OCI-LY7 (cell line): ENCODE data around the gene SPATA22. TPM values are rescaled to one million over a fixed set of nuclear protein-coding genes. Genes with fewer than 3 reads are reported as not detected.

Experiments
- BruUV-seq: library from RNA; stranded (reverse); fragments of 400-500 nt; replicated peaks from 2 replicates; lab custom pipeline; 2021; lab: Mats Ljungman, UMichigan
- CTCF ChIA-PET: fragments of 300-600 bp; sonication (Branson Sonifier 250); formaldehyde crosslinking; loops from one replicate; lab custom pipeline; 2022; ENCODE audit warnings: antibody characterized with exemption; ENCODE audit not compliant: unreplicated experiment; lab: Charles Lee
- POLR2A ChIA-PET: fragments of 300-600 bp; sonication (Branson Sonifier 250); formaldehyde crosslinking; loops from one replicate; lab custom pipeline; 2022; ENCODE audit warnings: antibody characterized with exemption; lab: Charles Lee
- DNase-seq: peaks from one replicate; pipeline ENCODE4 v3.0.0-alpha.2; 2015; ENCODE audit warnings: low spot score
- H2AFZ ChIP-seq: fragments of 200-600 bp; sonication (generic), shearing (Covaris generic); 2 replicates; pipeline ENCODE4 v1.6.1; 2014; ENCODE audit warnings: mild to moderate bottlenecking, antibody characterized with exemption, low read length, moderate library complexity
- H3K27ac ChIP-seq: fragments of 200-600 bp; sonication (generic); 2 replicates; pipeline ENCODE4 v1.5.1; 2014; ENCODE audit warnings: mixed run types, low read depth, mild to moderate bottlenecking, moderate library complexity, low read length, inconsistent platforms; ENCODE audit not compliant: poor library complexity, severe bottlenecking
- H3K36me3 ChIP-seq: fragments of 200-600 bp; sonication (generic); 2 replicates; pipeline ENCODE4 v1.6.1; 2014; ENCODE audit warnings: mild to moderate bottlenecking, antibody characterized with exemption, low read length, moderate library complexity, mixed read lengths; ENCODE audit not compliant: insufficient read depth
- H3K4me1 ChIP-seq: fragments of 200-600 bp; sonication (generic); 2 replicates; pipeline ENCODE4 v1.5.1; 2014; ENCODE audit warnings: mild to moderate bottlenecking, low read length; ENCODE audit not compliant: insufficient read depth, poor library complexity, severe bottlenecking
- H3K4me2 ChIP-seq: fragments of 200-600 bp; sonication (generic); 2 replicates; pipeline ENCODE4 v1.6.1; 2014; ENCODE audit warnings: mild to moderate bottlenecking, low read length
- H3K4me3 ChIP-seq: fragments of 200-600 bp; sonication (generic); 2 replicates; pipeline ENCODE4 v1.5.1; 2014; ENCODE audit warnings: mild to moderate bottlenecking, low read depth, low read length; ENCODE audit not compliant: poor library complexity, severe bottlenecking
- H3K79me2 ChIP-seq: fragments of 200-600 bp; sonication (generic); 2 replicates; pipeline ENCODE4 v1.6.1; 2016; ENCODE audit warnings: low read depth, mild to moderate bottlenecking, low read length, moderate library complexity, mixed read lengths; ENCODE audit not compliant: insufficient read depth
- H3K9me2 ChIP-seq: fragments of 200-600 bp; sonication (generic); 2 replicates; pipeline ENCODE4 v1.6.1; 2016; ENCODE audit warnings: mild to moderate bottlenecking, low read length, mixed read lengths; ENCODE audit not compliant: insufficient read depth
- H3K9me3 ChIP-seq: fragments of 200-600 bp; sonication (generic); 2 replicates; pipeline ENCODE4 v1.6.1; 2014; ENCODE audit warnings: mild to moderate bottlenecking, mixed run types, low read length, mixed read lengths
- H4K20me1 ChIP-seq: fragments of 200-600 bp; sonication (generic); 2 replicates; pipeline ENCODE4 v1.6.1; 2014; ENCODE audit warnings: mild to moderate bottlenecking, antibody characterized with exemption, low read length, moderate library complexity, mixed read lengths; ENCODE audit not compliant: insufficient read depth
- EZH2phosphoT487 ChIP-seq: fragments of 200-600 bp; sonication (generic); IDR thresholded peaks from 2 replicates; pipeline ENCODE4 v1.6.1; 2018; ENCODE audit warnings: low read depth, borderline replicate concordance, mild to moderate bottlenecking, mixed run types, antibody characterized with exemption, low read length, moderate library complexity, mixed read lengths
- intact Hi-C: fragments of 100-400 bp; cut with micrococcal nuclease; formaldehyde crosslinking; loops from one replicate; pipeline ENCODE4 v1.10.0; 2022; ENCODE audit not compliant: unreplicated experiment
- total RNA-seq, 2 experiments: library from RNA; depleted of rRNA in 1 of 2; stranded (reverse); fragments of >200 nt in 1 of 2; shearing (Covaris generic) in 1 of 2; gene quantifications; 2 replicates each; pipeline ENCODE4 v1.2.3, GENCODE V29; 2014 to 2022
- TF ChIP-seq, protein P1 (sequence below): fragments of 200-600 bp; sonication (generic); conservative IDR thresholded peaks from 2 replicates; pipeline ENCODE4 v1.5.1; 2014; ENCODE audit warnings: mild to moderate bottlenecking, antibody characterized with exemption, low read length, moderate library complexity, mixed read lengths

SPATA22 gene
- total RNA-seq, 2 experiments from 2014 or later, result not detected

- TF ChIP-seq, protein P1, sequence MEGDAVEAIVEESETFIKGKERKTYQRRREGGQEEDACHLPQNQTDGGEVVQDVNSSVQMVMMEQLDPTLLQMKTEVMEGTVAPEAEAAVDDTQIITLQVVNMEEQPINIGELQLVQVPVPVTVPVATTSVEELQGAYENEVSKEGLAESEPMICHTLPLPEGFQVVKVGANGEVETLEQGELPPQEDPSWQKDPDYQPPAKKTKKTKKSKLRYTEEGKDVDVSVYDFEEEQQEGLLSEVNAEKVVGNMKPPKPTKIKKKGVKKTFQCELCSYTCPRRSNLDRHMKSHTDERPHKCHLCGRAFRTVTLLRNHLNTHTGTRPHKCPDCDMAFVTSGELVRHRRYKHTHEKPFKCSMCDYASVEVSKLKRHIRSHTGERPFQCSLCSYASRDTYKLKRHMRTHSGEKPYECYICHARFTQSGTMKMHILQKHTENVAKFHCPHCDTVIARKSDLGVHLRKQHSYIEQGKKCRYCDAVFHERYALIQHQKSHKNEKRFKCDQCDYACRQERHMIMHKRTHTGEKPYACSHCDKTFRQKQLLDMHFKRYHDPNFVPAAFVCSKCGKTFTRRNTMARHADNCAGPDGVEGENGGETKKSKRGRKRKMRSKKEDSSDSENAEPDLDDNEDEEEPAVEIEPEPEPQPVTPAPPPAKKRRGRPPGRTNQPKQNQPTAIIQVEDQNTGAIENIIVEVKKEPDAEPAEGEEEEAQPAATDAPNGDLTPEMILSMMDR, result no peak
- no peak for TF ChIP-seq EZH2phosphoT487
- H3K4me2 ChIP-seq, result no peak overlapping the region
- H3K4me3 ChIP-seq, result no peak overlapping the region
- no peak overlapping the region for H2AFZ ChIP-seq
- H4K20me1 ChIP-seq, result no peaks in the 10 kb centered on the region
- ChIA-PET POLR2A (no interaction called here), CTCF (no interaction called here)
- H3K4me1 ChIP-seq, result no peaks in the 10 kb centered on the region
- no TSS peak for BruUV-seq
- no peaks in the 10 kb centered on the region for H3K36me3 ChIP-seq
- no peak overlapping the region for H3K27ac ChIP-seq
- intact Hi-C loops, result no loop called here
- H3K79me2 ChIP-seq, result no peaks in the 10 kb centered on the region
- no peak for DNase-seq
- no peaks in the 10 kb centered on the region for H3K9me3 ChIP-seq
- H3K9me2 ChIP-seq, result no peaks in the 10 kb centered on the region
These were observed 41.9 kb upstream of the SPATA22 start for GRCh38 chr17:3513305-3514035.

DNA sequence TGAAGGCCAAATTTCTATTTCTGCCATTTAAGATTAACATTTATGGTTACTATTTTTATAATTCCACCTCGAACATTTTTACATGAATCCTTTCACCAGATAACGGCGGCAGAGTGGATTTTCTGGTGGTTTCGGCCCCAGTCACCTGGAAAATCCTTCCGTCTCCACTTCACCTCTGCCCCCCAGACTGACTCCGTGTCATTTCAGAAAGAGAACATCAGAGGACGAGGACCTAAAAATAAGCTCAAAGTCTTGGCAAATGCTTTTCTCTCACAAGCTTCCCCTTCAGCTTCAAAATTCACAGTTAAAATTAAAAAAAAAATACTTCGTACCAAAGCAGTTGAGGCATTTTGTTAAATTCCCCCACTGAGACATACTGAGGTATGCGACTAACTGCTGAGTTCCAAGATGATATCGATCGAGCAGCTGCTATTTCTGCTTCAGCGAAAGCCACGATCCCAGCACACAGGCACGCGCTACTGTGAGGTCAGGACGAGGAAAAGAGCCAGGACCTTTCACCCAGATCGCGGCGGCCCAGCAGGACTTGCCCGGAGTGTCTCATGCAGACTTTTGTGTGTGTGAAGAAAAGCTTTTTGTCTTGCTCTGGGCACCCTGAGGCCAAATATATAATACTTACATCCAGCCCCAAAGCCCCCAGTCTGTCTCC lies 41.0 kb upstream of the SPATA22 start:
- H3K4me1 ChIP-seq, result no peaks in the 10 kb centered on the region
- ChIA-PET CTCF (no interaction called here), POLR2A (no interaction called here)
- no peak overlapping the region for H3K27ac ChIP-seq
- TF ChIP-seq, protein P1, result no peak
- TF ChIP-seq EZH2phosphoT487, result no peak
- no peak overlapping the region for H3K4me3 ChIP-seq
- intact Hi-C loops, result no loop called here
- H3K79me2 ChIP-seq, result no peaks in the 10 kb centered on the region
- H4K20me1 ChIP-seq, result no peaks in the 10 kb centered on the region
- H2AFZ ChIP-seq, result no peak overlapping the region
- H3K4me2 ChIP-seq, result no peak overlapping the region
- H3K9me2 ChIP-seq, result no peaks in the 10 kb centered on the region
- DNase-seq, result no peak
- BruUV-seq, result no TSS peak
- H3K9me3 ChIP-seq, result no peaks in the 10 kb centered on the region
- no peaks in the 10 kb centered on the region for H3K36me3 ChIP-seq
